BE2C (cell line): ENCODE measurements around the gene PPEF1.

Experiments used
- DNase-seq: peaks from one replicate; pipeline ENCODE4 v3.0.0-alpha.2; 2020
- H3K27me3 ChIP-seq: fragments of 250-450 bp; sonication (Bioruptor Pico); 2 replicates; pipeline ENCODE4 v1.5.1; 2020; ENCODE audit warnings: mild to moderate bottlenecking
- H3K36me3 ChIP-seq: fragments of 250-450 bp; sonication (Bioruptor Pico); 2 replicates; pipeline ENCODE4 v1.5.1; 2020; ENCODE audit warnings: mild to moderate bottlenecking
- H3K4me1 ChIP-seq: fragments of 250-450 bp; sonication (Bioruptor Pico); 2 replicates; pipeline ENCODE4 v1.5.1; 2020
- H3K4me3 ChIP-seq: 2 replicates; pipeline ENCODE4 v1.5.1; 2011; ENCODE audit warnings: low read depth, low read length
- H3K9me3 ChIP-seq: fragments of 250-450 bp; sonication (Bioruptor Pico); 2 replicates; pipeline ENCODE4 v1.5.1; 2020
- TF ChIP-seq, protein P1 (sequence below): IDR thresholded peaks from 2 replicates; pipeline ENCODE4 v1.5.1; 2012; ENCODE audit warnings: mild to moderate bottlenecking, low read depth, low read length

Gene PPEF1

GRCh38 chrX:18674417-18674787 lies 33.0 kb upstream of the PPEF1 start:
- DNase-seq: peak; percentile 30
- TF ChIP-seq, protein P1, sequence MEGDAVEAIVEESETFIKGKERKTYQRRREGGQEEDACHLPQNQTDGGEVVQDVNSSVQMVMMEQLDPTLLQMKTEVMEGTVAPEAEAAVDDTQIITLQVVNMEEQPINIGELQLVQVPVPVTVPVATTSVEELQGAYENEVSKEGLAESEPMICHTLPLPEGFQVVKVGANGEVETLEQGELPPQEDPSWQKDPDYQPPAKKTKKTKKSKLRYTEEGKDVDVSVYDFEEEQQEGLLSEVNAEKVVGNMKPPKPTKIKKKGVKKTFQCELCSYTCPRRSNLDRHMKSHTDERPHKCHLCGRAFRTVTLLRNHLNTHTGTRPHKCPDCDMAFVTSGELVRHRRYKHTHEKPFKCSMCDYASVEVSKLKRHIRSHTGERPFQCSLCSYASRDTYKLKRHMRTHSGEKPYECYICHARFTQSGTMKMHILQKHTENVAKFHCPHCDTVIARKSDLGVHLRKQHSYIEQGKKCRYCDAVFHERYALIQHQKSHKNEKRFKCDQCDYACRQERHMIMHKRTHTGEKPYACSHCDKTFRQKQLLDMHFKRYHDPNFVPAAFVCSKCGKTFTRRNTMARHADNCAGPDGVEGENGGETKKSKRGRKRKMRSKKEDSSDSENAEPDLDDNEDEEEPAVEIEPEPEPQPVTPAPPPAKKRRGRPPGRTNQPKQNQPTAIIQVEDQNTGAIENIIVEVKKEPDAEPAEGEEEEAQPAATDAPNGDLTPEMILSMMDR: no peak
- Histone ChIP-seq H3K4me1 (no peaks in the 10 kb centered on the region), H3K4me3 (peak overlapping the region; percentile 68), H3K36me3 (no peaks in the 10 kb centered on the region), H3K27me3 (no peaks in the 10 kb centered on the region), H3K9me3 (no peaks in the 10 kb centered on the region)

DNA sequence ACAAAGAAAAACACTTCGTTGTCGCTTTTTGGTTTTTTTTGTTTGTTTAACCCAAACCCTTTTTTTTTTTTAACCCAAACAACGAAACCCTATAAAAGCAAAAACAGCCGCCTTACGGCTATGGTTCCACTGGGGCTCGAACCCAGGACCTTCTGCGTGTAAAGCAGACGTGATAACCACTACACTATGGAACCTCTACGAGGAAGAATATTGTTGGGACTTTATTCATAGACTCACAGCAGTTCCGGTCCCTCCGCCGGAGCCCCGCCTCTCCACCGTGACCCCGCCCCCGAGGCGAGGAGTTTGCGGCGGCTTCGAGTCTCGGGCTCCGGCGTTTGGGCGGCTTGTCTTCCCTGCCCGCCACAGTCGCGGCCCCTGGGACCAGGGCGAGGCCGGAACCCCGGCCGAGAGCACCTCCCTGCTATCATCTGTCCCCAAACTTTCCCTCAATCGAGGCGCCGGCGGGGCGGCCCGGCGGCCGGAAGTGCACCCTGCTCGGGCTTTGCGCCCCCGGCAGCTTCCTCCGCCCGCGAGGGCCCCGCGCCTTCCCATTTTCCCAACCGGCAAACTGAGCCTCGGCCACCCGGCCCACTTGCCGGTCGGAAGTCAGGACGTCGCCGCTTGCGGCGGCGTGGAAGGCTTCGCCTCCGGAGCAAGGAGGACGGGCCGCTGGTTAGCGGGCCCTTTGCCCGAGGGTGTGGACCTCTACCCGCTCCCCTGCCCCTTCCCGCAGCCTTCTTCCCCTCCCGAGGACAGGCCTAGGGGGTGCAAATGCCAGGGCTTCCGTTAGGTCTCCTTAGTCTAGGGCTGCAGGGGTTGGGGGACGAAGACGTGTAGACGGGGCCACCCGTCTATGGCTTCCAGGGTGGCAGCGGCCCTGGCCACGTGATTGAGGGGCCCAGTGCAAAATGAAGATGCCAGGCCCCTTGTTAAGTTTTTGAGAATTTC lies 32.4 kb upstream of the PPEF1 start:
- TF ChIP-seq, protein P1: no peak
- H3K36me3 ChIP-seq: no peaks in the 10 kb centered on the region
- no peaks in the 10 kb centered on the region for H3K9me3 ChIP-seq
- peak; percentile 81 for DNase-seq
- H3K4me3 ChIP-seq: peak overlapping the region; percentile 72
- H3K4me1 ChIP-seq: no peaks in the 10 kb centered on the region
- H3K27me3 ChIP-seq: no peaks in the 10 kb centered on the region

GRCh38 chrX:18676050-18676449 lies 31.4 kb upstream of the PPEF1 start:
- DNase-seq: no peak
- Histone ChIP-seq H3K9me3 (no peaks in the 10 kb centered on the region), H3K36me3 (no peaks in the 10 kb centered on the region), H3K27me3 (no peaks in the 10 kb centered on the region), H3K4me1 (no peaks in the 10 kb centered on the region), H3K4me3 (no peak overlapping the region)
- TF ChIP-seq, protein P1: no peak

- H3K27me3 ChIP-seq: no peaks in the 10 kb centered on the region
- no peaks in the 10 kb centered on the region for H3K9me3 ChIP-seq
- H3K4me3 ChIP-seq: no peak overlapping the region
- no peaks in the 10 kb centered on the region for H3K36me3 ChIP-seq
- H3K4me1 ChIP-seq: no peaks in the 10 kb centered on the region
- peak; percentile 7 for DNase-seq
- TF ChIP-seq, protein P1: peak; percentile 4; the same call in 1 of the 2 replicates
Observed at GRCh38 chrX:18676470-18676869, 31.0 kb upstream of the PPEF1 start.

GRCh38 chrX:18677161-18677869 lies 30.1 kb upstream of the PPEF1 start:
- Histone ChIP-seq H3K9me3 (no peaks in the 10 kb centered on the region), H3K4me3 (no peak overlapping the region), H3K27me3 (no peaks in the 10 kb centered on the region), H3K36me3 (no peaks in the 10 kb centered on the region), H3K4me1 (no peaks in the 10 kb centered on the region)
- TF ChIP-seq, protein P1: no peak
- DNase-seq: no peak
